Psoas muscle (tissue), 8 donors: ENCODE measurements around the gene CBFB. TPM values are rescaled to one million over a fixed set of nuclear protein-coding genes. Genes with fewer than 3 reads are reported as not detected.
A peak's percentile ranks its signal among the peaks of the same experiment; 100 is the strongest.

Source experiments
- ATAC-seq, 4 donors: fragments of 200-7000 bp; cut with Tn5 transposase; one replicate each; pipeline ENCODE4 v1.9.1; 2020; ENCODE audit warnings: moderate library complexity in 3 of 4, mild to moderate bottlenecking in 2 of 4
- DNase-seq, 2 donors: peaks; one replicate each; pipeline ENCODE4 v3.0.0-alpha.2; 2020
- H3K27ac ChIP-seq: fragments of 200-600 bp; one replicate; pipeline ENCODE4 v1.8.0; 2022
- H3K27me3 ChIP-seq, 3 donors: fragments of 200-600 bp in 1 of 3; one replicate each; pipeline versions ENCODE4 v1.6.1 to v1.8.0; 2013 to 2022; ENCODE audit warnings: low read length in 2 of 3, mild to moderate bottlenecking in 2 of 3, moderate library complexity in 1 of 3; ENCODE audit not compliant: insufficient read depth in 3 of 3
- H3K36me3 ChIP-seq, 2 donors: fragments of 200-600 bp in 1 of 2; one replicate each; pipeline versions ENCODE4 v1.6.1 to v1.8.0; 2013 to 2022; ENCODE audit warnings: low read depth in 1 of 2, mild to moderate bottlenecking in 1 of 2, moderate library complexity in 1 of 2; ENCODE audit not compliant: insufficient read depth in 1 of 2
- H3K4me1 ChIP-seq: fragments of 200-600 bp; one replicate; pipeline ENCODE4 v1.8.0; 2022
- H3K4me3 ChIP-seq: fragments of 200-600 bp; one replicate; pipeline ENCODE4 v1.8.0; 2022; ENCODE audit warnings: mild to moderate bottlenecking
- H3K9me3 ChIP-seq: fragments of 200-600 bp; one replicate; pipeline ENCODE4 v1.8.0; 2022
- WGBS, 3 donors: extraction: QIAGEN DNeasy Blood & Tissue Kit; methylation state at CpG; one replicate each; pipeline versions ENCODE4 v1.1.6 to v1.1.7; 2013; 5-methylcytosine and 5-hydroxymethylcytosine counted together
- intact Hi-C, 2 donors: fragments of 100-400 bp; cut with DNase I; formaldehyde crosslinking; loops; one replicate each; pipeline versions ENCODE4 v1.11.0 to v1.14.2; 2022
- polyA plus RNA-seq, 3 donors: library from polyadenylated mRNA; stranded (reverse); fragments of 200-250 nt; gene quantifications; one replicate each; pipeline ENCODE4 v1.2.3, GENCODE V29; 2013
- total RNA-seq, 4 donors: library from RNA; stranded (reverse); fragmentation: NEBNext Ultra II Directional in 2 of 4; extraction: Animal tissue kit (Norgen Biotek cat#: 25700) in 2 of 4; gene quantifications; one replicate each; pipeline versions ENCODE4 v1.2.1 to v1.2.4, GENCODE V29; 2021 to 2023
- TF ChIP-seq, protein P1 (sequence below): fragments of 200-600 bp; IDR thresholded peaks from one replicate; pipeline ENCODE4 v1.8.0; 2022; ENCODE audit warnings: antibody characterized with exemption
- donor health status: healthy with polysubstance abuse.
- donor health status: DM: no; HTN: no; CAD: no; lungs with moderate emphysema.
- donor health status: Bipolar disorder and iron deficiency.
- donor health status: healthy.
- donor health status: DM: yes; HTN: yes; CAD: no.
- donor health status: DM: no; HTN: no; CAD: no.
- donor health status: DM: no; HTN: no; CAD: no.
- donor health status: DM: yes; HTN: yes; CAD: no.

The CBFB gene
- total and polyA plus RNA-seq, 7 donors = 24.3 to 66.1 (median 51.4) TPM

DNA sequence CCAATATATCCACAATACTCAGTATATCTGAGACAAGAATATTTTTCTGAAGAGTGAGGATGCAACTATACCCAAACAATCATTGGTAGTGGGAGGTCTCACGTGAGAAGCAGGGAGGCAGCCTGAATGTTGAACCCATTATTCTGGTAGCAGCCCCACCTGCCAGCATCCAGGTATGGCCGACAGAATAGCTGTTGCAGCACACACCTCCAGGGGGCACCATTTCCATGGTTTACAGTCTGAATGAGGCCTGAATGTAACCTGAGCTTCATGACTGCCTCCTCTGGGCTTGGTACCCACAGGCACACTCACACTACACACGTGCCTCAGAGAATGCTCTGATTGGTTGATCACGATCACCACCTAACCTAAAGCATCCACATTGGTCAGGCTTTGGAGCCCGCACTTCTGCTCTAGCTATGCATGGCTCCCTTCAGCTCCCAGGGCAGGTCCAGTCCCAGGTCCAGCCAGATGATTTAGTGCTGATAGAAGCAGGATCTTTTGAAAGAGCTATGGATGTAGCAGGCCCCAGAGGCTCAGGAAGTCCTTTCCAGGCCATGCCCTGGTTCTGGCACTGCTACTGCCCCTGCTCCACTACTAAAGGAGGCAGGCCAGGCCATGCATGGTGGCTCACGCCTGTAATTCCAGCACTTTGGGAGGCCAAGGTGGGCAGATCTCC, 11.0 kb upstream of the CBFB start:
- peaks cover 9% of the 10 kb centered on the region for H3K4me1 ChIP-seq
- no peaks in the 10 kb centered on the region for H3K36me3 ChIP-seq
- TF ChIP-seq, protein P1, sequence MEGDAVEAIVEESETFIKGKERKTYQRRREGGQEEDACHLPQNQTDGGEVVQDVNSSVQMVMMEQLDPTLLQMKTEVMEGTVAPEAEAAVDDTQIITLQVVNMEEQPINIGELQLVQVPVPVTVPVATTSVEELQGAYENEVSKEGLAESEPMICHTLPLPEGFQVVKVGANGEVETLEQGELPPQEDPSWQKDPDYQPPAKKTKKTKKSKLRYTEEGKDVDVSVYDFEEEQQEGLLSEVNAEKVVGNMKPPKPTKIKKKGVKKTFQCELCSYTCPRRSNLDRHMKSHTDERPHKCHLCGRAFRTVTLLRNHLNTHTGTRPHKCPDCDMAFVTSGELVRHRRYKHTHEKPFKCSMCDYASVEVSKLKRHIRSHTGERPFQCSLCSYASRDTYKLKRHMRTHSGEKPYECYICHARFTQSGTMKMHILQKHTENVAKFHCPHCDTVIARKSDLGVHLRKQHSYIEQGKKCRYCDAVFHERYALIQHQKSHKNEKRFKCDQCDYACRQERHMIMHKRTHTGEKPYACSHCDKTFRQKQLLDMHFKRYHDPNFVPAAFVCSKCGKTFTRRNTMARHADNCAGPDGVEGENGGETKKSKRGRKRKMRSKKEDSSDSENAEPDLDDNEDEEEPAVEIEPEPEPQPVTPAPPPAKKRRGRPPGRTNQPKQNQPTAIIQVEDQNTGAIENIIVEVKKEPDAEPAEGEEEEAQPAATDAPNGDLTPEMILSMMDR = peak; percentile 67
- H3K27ac ChIP-seq = no peak overlapping the region
- DNase-seq = peak; percentile 59 to 78
- ATAC-seq = peak; percentile 85 to 90 (median 87)
- WGBS, 3 donors = 35 to 41% (median 39%) methylated on average over 6 of the region's 6 CpGs
- H3K27me3 ChIP-seq = no peaks in the 10 kb centered on the region
- intact Hi-C loops = loop anchor here (5.0 to 10.0 kb wide), 3 partner anchors 84 to 139 kb away; partner anchors contain the start of genes FBXL8 (in 1 of the 2), PHAF1 (in 1 of the 2) and TRADD (in 1 of the 2)
- no peaks in the 10 kb centered on the region for H3K9me3 ChIP-seq
- no peak overlapping the region for H3K4me3 ChIP-seq

DNA sequence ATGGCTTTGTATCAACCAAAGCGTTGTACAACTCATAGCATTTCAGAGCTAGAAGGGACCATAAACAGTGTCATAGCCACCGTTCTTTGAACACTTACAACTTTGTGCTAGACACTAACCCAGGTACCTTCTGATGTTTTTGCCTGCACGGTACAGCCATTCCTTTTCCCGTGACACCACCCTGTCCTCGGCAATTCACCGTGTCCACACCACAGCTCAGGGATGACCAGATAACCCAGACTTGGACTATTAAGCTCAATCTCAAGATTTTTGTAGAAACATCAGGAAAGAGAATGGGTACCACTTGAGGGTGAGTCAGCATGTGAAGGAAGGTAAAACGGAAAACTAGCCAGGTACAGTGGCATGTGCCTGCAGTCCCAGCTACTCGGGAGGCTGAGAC, 9.8 kb upstream of the CBFB start:
- TF ChIP-seq, protein P1 = no peak
- DNase-seq = no peak
- no peaks in the 10 kb centered on the region for H3K36me3 ChIP-seq
- no peak for ATAC-seq
- no peaks in the 10 kb centered on the region for H3K9me3 ChIP-seq
- H3K27ac ChIP-seq = no peak overlapping the region
- intact Hi-C loops = loop anchor here (5.0 to 10.0 kb wide), 3 partner anchors 83 to 138 kb away; partner anchors contain the start of genes FBXL8 (in 1 of the 2), PHAF1 (in 1 of the 2) and TRADD (in 1 of the 2)
- no peaks in the 10 kb centered on the region for H3K27me3 ChIP-seq
- WGBS, 3 donors = 86 to 91% (median 87%) methylated on average over 8 of the region's 8 CpGs
- H3K4me1 ChIP-seq = no peaks in the 10 kb centered on the region
- no peak overlapping the region for H3K4me3 ChIP-seq

DNA sequence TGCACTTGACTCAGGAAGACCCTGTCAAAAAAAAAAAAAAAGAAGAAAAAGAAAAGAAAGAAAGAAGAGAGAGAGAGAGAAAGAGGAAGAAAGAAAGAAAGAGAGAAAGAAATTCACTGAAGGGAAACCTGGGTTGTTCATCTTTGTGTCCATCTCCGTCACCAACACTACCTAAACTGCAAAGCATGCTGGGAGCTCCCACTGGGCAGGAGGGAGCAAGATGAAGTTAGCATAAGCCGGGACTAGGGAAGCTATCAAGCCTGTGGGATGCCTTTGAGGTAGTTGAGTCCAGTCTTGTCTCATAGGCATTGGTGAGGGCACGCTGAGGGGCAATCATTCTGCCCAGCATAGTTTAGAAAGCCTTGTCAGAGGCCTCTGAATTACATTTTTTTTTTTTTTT, 7.6 kb upstream of the CBFB start:
- H3K4me3 ChIP-seq = no peak overlapping the region
- ATAC-seq (no peak), DNase-seq (no peak)
- no peak overlapping the region for H3K27ac ChIP-seq
- no peaks in the 10 kb centered on the region for H3K36me3 ChIP-seq
- TF ChIP-seq, protein P1 = no peak
- no peaks in the 10 kb centered on the region for H3K4me1 ChIP-seq
- H3K9me3 ChIP-seq = no peaks in the 10 kb centered on the region
- H3K27me3 ChIP-seq = no peaks in the 10 kb centered on the region
- intact Hi-C loops = no loop called here
- WGBS, 3 donors = 77 to 86% (median 81%) methylated on average over 3 of the region's 3 CpGs

DNA sequence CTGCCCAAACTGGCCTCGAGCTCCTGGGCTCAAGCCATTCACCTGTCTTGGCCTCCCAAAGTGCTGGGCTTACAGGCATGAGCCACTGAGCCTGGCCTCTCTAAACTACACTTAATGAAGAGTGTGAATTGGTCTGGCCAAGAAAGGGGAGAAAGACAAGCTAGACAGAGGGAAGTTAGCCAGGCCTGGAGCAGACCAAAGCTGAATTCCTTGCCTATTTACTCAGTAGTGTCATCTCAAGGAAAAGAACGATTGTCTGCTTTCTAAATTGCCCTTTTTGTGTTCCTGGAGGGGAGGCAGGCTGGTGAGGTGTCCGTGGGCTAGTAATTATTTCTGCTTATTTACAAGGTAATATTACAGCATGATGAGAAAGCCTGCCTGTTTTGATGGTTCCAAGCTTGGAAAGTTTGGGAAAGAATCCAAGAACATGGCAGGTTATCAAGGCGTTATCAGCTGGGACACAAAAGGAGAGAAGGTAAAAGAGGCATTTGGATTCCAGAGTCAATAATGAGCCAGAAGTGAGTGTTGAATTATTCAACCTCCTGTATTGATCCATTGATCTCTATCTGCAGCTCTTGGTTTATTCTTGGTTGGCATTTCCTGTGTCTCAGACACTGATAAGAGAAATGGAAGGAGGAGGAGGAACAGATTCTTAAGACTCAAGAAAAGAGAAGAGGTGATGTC, 6.3 kb upstream of the CBFB start:
- Histone ChIP-seq H3K27me3 (no peaks in the 10 kb centered on the region), H3K4me3 (no peak overlapping the region), H3K4me1 (no peaks in the 10 kb centered on the region), H3K36me3 (no peaks in the 10 kb centered on the region), H3K9me3 (no peaks in the 10 kb centered on the region), H3K27ac (no peak overlapping the region)
- intact Hi-C loops = no loop called here
- DNase-seq = no peak
- 53 to 72% (median 64%) methylated on average over 4 of the region's 4 CpGs for WGBS, 3 donors
- ATAC-seq = no peak
- TF ChIP-seq, protein P1 = no peak
